GM12891 (cell line): Measurements from ENCODE around the gene LDLRAD3.

Experiments
- PAX5 ChIP-seq: IDR thresholded peaks from 2 replicates; pipeline ENCODE4 v1.6.1; 2011; ENCODE audit warnings: low read length, moderate library complexity, mild to moderate bottlenecking; ENCODE audit not compliant: insufficient read depth, severe bottlenecking
- POLR2A ChIP-seq: IDR thresholded peaks from 2 replicates; pipeline ENCODE4 v1.6.1; 2011; ENCODE audit warnings: low read depth, low read length, control low read depth
- POLR2AphosphoS5 ChIP-seq: IDR thresholded peaks from 2 replicates; pipeline ENCODE4 v1.6.1; 2011; ENCODE audit warnings: low read depth, low read length, control low read depth
- POU2F2 ChIP-seq: IDR thresholded peaks from 2 replicates; pipeline ENCODE4 v1.6.1; 2011; ENCODE audit warnings: low read depth, mild to moderate bottlenecking, control low read depth, low read length, moderate library complexity
- SPI1 ChIP-seq: IDR thresholded peaks from 2 replicates; pipeline ENCODE4 v1.6.1; 2011; ENCODE audit warnings: low read depth, low read length, control low read depth
- TAF1 ChIP-seq: IDR thresholded peaks from 2 replicates; pipeline ENCODE4 v1.6.1; 2011; ENCODE audit warnings: low read depth, low read length, control low read depth

- TF ChIP-seq POLR2AphosphoS5 (no peak), TAF1 (no peak), SPI1 (no peak), POLR2A (no peak), POU2F2 (no peak), PAX5 (no peak)
Observed at GRCh38 chr11:35990816-35991215, 47.0 kb downstream of the LDLRAD3 start.
